HG03432 (cell line): ENCODE data around the gene RECQL5.

Experiments
- ATAC-seq: cut with Tn5 transposase; IDR thresholded peaks from one replicate; pipeline ENCODE4 v1.9.1; 2021; ENCODE audit warnings: mild to moderate bottlenecking, moderate library complexity; ENCODE audit not compliant: unreplicated experiment

The RECQL5 gene

GRCh38 chr17:75634754-75635609 lies 32.0 kb downstream of the RECQL5 start:
- no peak for ATAC-seq

GRCh38 chr17:75634376-75634740 lies 32.6 kb downstream of the RECQL5 start:
- ATAC-seq, result no peak

DNA sequence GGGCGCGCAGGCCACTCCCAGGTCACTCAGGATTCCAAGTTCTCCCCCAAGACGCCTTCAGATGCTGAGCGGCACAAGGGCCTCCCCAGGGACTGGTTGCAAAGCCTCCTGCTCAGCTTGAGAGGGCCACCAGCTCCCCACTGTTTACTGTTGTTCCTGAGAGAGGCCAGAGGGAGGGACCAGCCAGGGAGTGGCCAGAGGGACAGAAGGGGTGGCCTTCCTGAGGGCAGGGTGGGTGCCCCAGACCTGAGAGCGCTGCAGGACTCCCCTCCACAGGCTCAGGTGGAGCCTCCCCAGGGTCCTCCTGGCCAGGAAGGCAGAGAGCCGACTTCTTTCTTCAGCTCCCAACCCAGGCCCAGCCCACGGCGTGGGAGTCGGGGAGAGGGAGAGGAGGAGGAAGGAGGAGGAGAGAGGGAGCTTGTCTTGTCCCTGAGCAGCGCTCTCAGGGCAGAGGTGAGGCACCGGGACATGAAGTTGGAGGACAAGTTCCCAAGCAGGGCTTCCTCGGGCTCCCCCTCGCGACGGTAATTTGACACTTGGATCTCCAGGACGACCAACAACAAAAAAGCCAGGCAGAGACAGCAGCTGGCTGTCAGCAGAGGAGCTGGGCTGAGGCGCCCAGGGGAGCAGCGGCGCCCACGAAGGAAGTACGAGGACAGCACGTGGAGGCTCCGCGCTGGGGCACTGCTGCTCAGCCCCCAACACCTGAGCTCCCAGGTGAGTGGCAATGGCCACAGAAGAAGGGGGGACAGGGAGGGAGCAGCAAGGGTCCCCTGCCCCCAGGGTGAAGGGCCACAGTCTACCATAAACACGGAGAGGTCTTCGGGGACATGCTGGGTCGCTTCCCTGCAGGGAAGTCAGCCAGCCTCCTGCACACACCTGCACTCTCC lies 33.2 kb downstream of the RECQL5 start:
- ATAC-seq, result no peak

- peak; percentile 58 for ATAC-seq
Observed at GRCh38 chr17:75632863-75633485, 34.0 kb downstream of the RECQL5 start, which contains the start of gene SMIM5. Gene SMIM5 (plus strand): TSS chr17:75633434. CDS start chr17:75640202, 6,768 bp downstream.

DNA sequence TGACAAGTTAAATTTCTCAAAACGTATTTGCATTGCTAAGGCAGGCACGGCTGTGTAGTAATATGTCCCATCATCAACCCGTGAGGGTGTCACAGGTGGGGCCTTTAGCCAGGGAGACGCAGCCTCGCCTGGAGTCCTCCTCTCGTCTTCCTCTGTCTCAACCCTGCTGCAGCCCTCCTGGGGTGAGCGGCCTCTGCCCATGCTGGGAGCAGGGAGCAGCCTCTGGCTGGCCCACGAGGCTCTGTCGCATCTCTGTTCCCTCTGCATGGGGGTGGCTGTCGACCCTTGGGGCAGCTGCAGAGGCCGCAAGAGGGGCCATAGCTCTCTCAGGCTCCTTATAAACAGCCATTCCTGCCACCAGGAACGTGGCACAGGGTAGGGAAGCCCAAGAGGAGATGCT lies 34.5 kb downstream of the RECQL5 start:
- no peak for ATAC-seq

- ATAC-seq, result no peak
Observed at GRCh38 chr17:75631353-75631752, 35.6 kb downstream of the RECQL5 start.

DNA sequence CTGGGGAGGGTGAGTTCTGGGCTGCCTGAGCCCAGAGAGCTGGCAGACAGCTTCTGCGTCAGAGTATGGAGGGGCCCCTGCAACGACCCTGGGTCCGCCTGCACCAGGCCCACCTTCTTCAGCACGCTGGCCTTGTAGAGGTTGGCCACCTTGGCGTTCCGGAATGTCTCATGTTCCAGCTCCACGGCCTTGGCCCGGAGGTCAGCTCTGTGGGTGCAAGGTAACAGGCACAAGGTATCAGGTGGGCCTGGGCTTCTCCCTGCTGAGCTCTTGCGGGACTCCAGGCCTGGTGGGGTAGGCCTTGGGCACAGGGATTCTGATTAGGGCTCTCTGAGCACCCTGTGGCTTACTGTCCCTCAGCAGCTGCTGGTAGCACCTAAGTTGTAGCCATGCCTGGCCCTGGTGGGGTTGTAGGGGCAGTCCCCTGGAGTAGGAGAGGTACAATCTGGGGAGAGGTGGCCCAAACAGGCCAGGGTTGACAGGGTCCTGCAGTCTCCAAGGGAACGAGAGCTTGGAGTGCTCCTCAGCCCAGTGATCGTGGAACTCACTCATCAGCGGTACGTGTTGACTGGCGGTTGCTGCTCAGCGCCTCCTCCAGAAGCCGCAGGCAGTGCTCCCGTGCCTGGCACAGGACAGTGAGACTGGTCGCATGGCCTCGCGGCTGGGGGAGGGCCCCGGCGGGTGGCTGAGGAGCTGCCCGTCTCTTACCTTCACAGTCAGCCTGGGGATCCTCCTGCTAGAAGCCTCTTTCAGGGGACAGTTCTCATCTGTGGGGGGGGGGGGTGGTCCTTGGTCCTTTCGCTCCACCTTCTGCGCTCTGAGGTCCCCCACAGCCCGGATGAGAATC lies 36.7 kb downstream of the RECQL5 start:
- ATAC-seq, result no peak

- no peak for ATAC-seq
Observed at GRCh38 chr17:75629157-75629556, 37.8 kb downstream of the RECQL5 start.

DNA sequence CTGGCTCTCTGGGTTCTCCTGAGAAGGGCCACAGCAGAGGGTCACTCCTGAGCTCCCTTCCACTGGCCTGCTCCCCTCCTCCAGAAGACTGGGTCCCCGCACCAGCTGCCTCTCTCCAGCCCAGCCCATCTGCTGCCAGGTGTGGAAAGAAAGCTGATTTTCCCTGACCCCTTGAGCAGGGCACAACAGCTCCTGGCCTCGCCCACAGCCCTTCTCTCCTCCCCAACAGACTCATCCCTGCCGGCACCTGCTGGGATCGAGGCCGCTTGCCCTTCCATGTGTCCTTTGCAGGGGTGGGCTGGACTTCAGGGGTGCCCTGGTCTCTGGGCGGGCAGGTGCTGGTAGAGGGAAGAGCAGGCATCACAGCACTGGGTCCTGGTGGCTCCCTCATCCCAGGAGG lies 38.5 kb downstream of the RECQL5 start:
- ATAC-seq, result no peak

- no peak for ATAC-seq
Observed at GRCh38 chr17:75627094-75627493, 39.9 kb downstream of the RECQL5 start.

- no peak for ATAC-seq
Observed at GRCh38 chr17:75626496-75627038, 40.4 kb downstream of the RECQL5 start.

- ATAC-seq, result no peak
Observed at GRCh38 chr17:75625813-75626486, 41.0 kb downstream of the RECQL5 start.

DNA sequence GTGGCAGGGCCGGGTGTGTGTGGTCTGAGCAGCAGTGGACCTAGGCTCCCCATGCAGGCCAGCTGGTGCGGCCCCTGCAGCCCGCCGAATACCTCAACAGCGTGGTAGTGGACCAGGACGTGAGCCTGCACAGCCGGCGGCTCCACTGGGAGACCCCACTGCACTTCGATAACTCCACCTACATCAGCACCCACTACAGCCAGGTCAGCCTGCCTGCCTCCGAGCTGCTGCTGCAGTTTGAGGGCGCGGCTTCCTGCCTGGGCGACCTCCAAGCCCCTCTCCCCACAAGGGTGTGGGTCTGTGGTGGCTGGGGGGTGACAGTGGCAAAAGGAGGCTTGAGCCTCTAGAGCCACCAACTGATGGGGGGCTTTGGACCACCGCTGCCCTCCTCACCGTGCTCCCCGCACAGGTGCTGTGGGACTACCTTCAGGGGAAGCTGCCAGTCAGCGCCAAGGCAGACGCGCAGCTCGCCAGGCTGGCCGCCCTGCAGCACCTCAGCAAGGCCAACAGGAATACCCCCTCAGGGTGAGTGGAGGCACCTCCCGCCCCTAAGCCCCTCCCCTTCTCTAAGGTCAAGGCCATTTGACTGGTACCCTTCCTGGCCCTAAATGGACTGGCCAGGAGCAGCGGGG lies 42.1 kb downstream of the RECQL5 start:
- no peak for ATAC-seq

DNA sequence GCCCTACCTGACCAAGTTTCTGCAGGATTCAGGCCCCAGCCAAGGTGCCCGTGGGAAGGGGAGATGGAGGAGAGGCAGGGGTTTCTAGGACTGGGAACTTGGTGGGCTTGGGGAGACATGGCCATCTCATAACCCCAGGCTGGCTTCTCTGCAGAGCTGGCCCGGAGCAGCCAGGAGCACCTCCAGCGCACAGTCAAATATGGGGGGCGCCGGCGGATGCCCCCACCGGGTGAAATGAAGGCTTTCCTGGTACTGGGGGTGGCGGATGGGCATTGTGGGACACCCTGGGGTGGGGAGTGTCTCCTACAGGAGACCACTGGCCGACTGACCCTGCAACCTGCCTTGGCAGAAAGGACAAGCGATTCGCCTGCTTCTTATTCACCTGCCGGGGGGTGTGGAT lies 42.9 kb downstream of the RECQL5 start:
- no peak for ATAC-seq

GRCh38 chr17:75623386-75623785 lies 43.6 kb downstream of the RECQL5 start:
- no peak for ATAC-seq

DNA sequence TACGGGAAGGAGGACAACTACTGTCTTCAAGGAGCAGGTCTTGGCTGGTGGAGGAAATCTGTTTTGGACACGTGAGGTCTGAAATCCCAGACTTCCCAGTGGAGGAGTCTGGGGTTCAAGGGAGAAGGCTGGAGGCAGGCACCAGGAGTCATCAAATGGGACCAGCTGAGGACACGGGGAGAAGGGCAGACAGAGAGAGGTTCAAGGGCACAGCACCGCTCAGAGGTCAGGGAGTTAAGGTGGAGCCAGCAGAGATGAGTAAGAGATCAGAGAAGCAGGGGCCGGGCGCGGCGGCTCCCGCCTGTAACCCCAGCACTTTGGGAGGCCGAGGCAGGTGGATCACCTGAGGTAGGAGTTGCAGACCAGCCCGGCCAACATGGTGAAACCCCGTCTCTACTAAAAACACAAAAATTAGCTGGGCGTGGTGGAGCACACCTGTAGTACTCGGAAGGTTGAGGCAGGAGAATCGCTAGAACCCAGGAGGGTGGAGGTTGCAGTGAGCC lies 44.1 kb downstream of the RECQL5 start:
- ATAC-seq, result no peak

DNA sequence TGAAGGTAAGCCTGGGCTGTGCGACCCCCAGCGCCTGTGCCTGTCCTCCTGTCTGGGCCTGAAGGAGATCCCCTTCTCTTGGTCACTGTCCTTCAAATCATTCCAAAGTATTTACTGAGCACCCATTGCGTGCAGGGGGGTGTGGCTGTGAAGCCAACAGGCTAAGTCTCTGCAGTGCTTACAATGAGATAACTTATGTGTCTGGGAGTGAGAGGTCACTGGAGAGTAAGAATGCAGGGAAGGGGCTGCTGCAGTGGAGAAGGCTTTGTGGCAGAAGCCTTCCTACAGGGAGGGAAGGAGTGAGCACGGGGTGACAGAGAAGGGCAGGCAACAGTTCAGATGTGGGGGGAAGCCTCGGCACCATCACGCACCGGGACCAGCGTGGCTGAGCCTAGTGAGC lies 44.9 kb downstream of the RECQL5 start:
- no peak for ATAC-seq

GRCh38 chr17:75621489-75621888 lies 45.5 kb downstream of the RECQL5 start:
- no peak for ATAC-seq
